Upper lobe of right lung (tissue), 1 donor: ENCODE measurements around the gene FLRT1. TPM values are rescaled to one million over a fixed set of nuclear protein-coding genes. Genes with fewer than 3 reads are reported as not detected.

Experiments
- ATAC-seq: fragments of 200-7000 bp; cut with Tn5 transposase; one replicate; pipeline ENCODE4 v1.9.1; 2020; ENCODE audit warnings: mild to moderate bottlenecking, moderate library complexity
- DNase-seq: peaks from one replicate; pipeline ENCODE4 v3.0.0-alpha.2; 2020
- H3K27ac ChIP-seq: fragments of 200-600 bp; one replicate; pipeline ENCODE4 v1.8.0; 2022
- H3K27me3 ChIP-seq: fragments of 200-600 bp; one replicate; pipeline ENCODE4 v1.8.0; 2022; ENCODE audit warnings: mild to moderate bottlenecking
- H3K36me3 ChIP-seq: fragments of 200-600 bp; one replicate; pipeline ENCODE4 v1.8.0; 2022
- H3K4me1 ChIP-seq: fragments of 200-600 bp; one replicate; pipeline ENCODE4 v1.8.0; 2022
- H3K4me3 ChIP-seq: fragments of 200-600 bp; one replicate; pipeline ENCODE4 v1.8.0; 2022; ENCODE audit warnings: mild to moderate bottlenecking
- H3K9me3 ChIP-seq: fragments of 200-600 bp; one replicate; pipeline ENCODE4 v1.8.0; 2022
- CTCF ChIP-seq: fragments of 200-600 bp; IDR thresholded peaks from one replicate; pipeline ENCODE4 v1.8.0; 2022; ENCODE audit warnings: antibody characterized with exemption
- intact Hi-C: fragments of 100-400 bp; cut with DNase I; formaldehyde crosslinking; loops from one replicate; pipeline ENCODE4 v1.11.0; 2022
- total RNA-seq: library from RNA; stranded (reverse); fragmentation: NEBNext Ultra II Directional; extraction: Animal tissue kit (Norgen Biotek cat#: 25700); gene quantifications from one replicate; pipeline ENCODE4 v1.2.1, GENCODE V29; 2021
- donor health status: DM: no; HTN: yes; CAD: no; lungs with severe emphysema.

FLRT1 gene
- total RNA-seq, 1 donor from 2014 or later, result not detected

DNA sequence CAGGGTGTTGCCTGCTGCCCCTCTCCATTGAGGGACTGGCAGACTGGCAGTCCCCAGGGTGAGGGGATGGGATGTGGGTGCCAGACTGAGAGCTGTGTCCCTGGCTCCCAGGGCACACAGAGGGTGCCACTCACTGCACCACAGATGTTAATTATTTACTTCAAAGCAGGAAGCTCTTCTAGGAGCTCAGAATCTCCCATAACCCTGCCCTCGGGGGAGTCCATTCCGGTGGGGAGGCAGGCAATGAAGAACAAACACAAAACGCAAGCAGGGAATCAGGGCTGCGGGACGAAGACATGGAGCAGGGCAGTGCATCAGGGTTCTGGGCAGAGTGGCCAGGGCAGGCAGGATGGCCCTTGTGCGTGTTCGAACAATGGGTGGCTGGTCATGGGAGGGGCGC lies 24.4 kb upstream of the FLRT1 start:
- no peaks in the 10 kb centered on the region for H3K36me3 ChIP-seq
- H3K4me1 ChIP-seq, result peaks cover 15% of the 10 kb centered on the region
- H3K4me3 ChIP-seq, result no peak overlapping the region
- intact Hi-C loops, result no loop called here
- H3K27ac ChIP-seq, result no peak overlapping the region
- TF ChIP-seq CTCF, result no peak
- no peak for DNase-seq
- ATAC-seq, result no peak
- H3K27me3 ChIP-seq, result no peaks in the 10 kb centered on the region
- H3K9me3 ChIP-seq, result no peaks in the 10 kb centered on the region

- ATAC-seq, result no peak
- Histone ChIP-seq H3K9me3 (no peaks in the 10 kb centered on the region), H3K4me1 (no peaks in the 10 kb centered on the region), H3K27ac (no peak overlapping the region), H3K27me3 (no peaks in the 10 kb centered on the region), H3K4me3 (no peak overlapping the region), H3K36me3 (no peaks in the 10 kb centered on the region)
- intact Hi-C loops, result no loop called here
- no peak for TF ChIP-seq CTCF
- no peak for DNase-seq
Observed at GRCh38 chr11:64013141-64013896, 22.4 kb upstream of the FLRT1 start.

DNA sequence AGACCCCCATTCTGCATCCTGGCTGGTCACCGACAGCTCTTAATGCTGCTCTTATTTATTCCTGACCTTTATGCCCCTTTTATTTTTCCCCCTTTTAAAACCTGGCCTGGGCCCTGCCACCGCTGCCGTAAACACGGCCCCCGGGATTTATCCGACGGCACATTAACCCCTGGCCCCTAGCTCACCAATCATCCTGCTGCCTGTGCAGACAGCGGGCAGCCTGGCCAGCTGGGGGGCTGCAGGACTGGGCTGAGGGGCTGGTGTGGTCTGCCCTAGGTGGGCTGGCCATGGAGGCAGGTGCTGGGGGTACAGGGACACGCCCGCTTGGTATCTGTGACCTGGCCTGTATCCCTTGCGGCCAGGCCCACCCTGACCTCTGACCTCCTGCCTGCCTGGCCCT lies 21.4 kb upstream of the FLRT1 start:
- Histone ChIP-seq H3K27me3 (no peaks in the 10 kb centered on the region), H3K27ac (no peak overlapping the region), H3K4me3 (no peak overlapping the region), H3K36me3 (no peaks in the 10 kb centered on the region), H3K9me3 (no peaks in the 10 kb centered on the region), H3K4me1 (no peaks in the 10 kb centered on the region)
- TF ChIP-seq CTCF, result no peak
- DNase-seq (no peak), ATAC-seq (no peak)
- intact Hi-C loops, result no loop called here

GRCh38 chr11:64015510-64015909 lies 20.2 kb upstream of the FLRT1 start:
- H3K9me3 ChIP-seq, result no peaks in the 10 kb centered on the region
- intact Hi-C loops, result no loop called here
- no peaks in the 10 kb centered on the region for H3K36me3 ChIP-seq
- no peak overlapping the region for H3K27ac ChIP-seq
- no peak for ATAC-seq
- no peak for DNase-seq
- no peaks in the 10 kb centered on the region for H3K4me1 ChIP-seq
- no peaks in the 10 kb centered on the region for H3K27me3 ChIP-seq
- H3K4me3 ChIP-seq, result no peak overlapping the region
- no peak for TF ChIP-seq CTCF

DNA sequence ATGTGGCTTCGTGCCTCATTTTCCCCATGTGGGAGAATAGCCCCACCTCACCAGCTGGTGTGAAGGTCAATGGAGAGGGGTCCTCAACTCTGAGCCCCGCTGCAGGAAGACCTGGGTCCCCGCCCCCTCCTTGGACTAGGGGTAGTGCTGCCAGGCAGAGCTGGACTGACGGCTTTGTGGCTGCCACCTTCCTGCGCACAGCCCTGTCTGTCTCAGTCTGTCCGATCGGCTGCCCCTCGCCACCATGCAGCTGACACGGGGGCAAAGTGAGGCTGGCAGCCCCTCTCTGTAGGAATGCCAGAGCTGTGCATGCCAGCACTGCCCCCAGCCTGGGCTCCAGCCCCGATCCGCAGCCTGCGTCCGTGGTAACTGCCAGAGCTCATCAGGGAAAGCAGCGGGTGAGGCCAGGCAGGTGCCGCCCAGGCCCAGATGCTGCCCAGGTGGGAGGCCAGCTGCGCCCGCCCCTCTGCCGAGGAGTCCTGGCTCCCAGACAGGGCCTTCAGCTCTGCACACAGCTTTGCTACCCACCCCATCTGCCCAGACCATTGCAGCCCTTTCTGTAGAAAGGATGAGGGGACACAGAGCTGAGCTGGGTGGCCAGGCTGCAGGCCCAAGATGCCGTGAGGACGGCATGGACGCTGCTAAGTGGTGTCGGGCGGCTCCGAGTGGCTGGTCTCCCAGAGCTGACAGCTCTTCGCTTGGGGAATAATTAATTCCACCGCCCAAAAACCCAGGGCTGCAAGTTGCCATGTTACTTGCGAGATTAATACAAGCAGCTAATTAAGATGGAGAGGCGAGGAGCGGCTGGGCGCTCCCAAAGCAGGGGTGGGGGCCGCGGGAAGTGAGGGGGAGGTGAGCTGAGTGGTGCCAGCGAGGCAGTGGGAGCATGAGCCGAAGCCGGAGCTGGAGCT lies 19.5 kb upstream of the FLRT1 start:
- Histone ChIP-seq H3K9me3 (no peaks in the 10 kb centered on the region), H3K4me1 (no peaks in the 10 kb centered on the region), H3K36me3 (no peaks in the 10 kb centered on the region), H3K4me3 (no peak overlapping the region), H3K27ac (no peak overlapping the region), H3K27me3 (no peaks in the 10 kb centered on the region)
- no peak for TF ChIP-seq CTCF
- intact Hi-C loops, result no loop called here
- DNase-seq, result no peak
- ATAC-seq, result no peak
